CD4-positive, alpha-beta T cell (primary cell): Measurements from ENCODE around the gene ARHGEF25. TPM values are rescaled to one million over a fixed set of nuclear protein-coding genes. Genes with fewer than 3 reads are reported as not detected.
A peak's percentile ranks its signal among the peaks of the same experiment; 100 is the strongest.
"Not testable (repeated sequence)": the region's sequence is repeated elsewhere in the genome, so short reads cannot be mapped to it uniquely, and the experiment has no call there.

Experiments used
- ATAC-seq: fragments of 200-7000 bp; cut with Tn5 transposase; one replicate; pipeline ENCODE4 v1.10.0; 2022; ENCODE audit warnings: mild to moderate bottlenecking; ENCODE audit not compliant: poor library complexity
- CTCF ChIA-PET: fragments of 350-600 bp; sonication (Branson Sonifier 250); formaldehyde crosslinking; loops from one replicate; lab custom pipeline; 2021; ENCODE audit warnings: antibody characterized with exemption, inconsistent platforms; lab: Charles Lee
- POLR2A ChIA-PET: fragments of 350-600 bp; sonication (Branson Sonifier 250); formaldehyde crosslinking; loops from one replicate; lab custom pipeline; 2021; ENCODE audit warnings: antibody characterized with exemption, inconsistent platforms; lab: Charles Lee
- DNase-seq, 14 experiments: peaks; one replicate each; pipeline ENCODE4 v3.0.0-alpha.2; 2013 to 2020; ENCODE audit warnings: mixed read lengths in 2 of 14
- H3K27ac ChIP-seq, 2 donors: one replicate each; pipeline versions ENCODE4 v1.5.1 to v1.7.0; 2013; ENCODE audit warnings: low read length in 2 of 2, low read depth in 1 of 2, mild to moderate bottlenecking in 1 of 2
- H3K27me3 ChIP-seq, 2 experiments: 1 replicate in 1 of 2; 2 replicates in 1 of 2; pipeline versions ENCODE4 v1.6.1 to v1.7.0; 2013; ENCODE audit warnings: low read length in 2 of 2, control low read depth in 1 of 2, mild to moderate bottlenecking in 1 of 2, moderate library complexity in 1 of 2; ENCODE audit not compliant: insufficient read depth in 2 of 2, control insufficient read depth in 1 of 2
- H3K36me3 ChIP-seq: one replicate; pipeline ENCODE4 v1.6.1; 2013; ENCODE audit warnings: low read length, control low read depth; ENCODE audit not compliant: insufficient read depth
- H3K4me1 ChIP-seq: one replicate; pipeline ENCODE4 v1.6.1; 2013; ENCODE audit warnings: low read length, control low read depth; ENCODE audit not compliant: insufficient read depth
- H3K4me3 ChIP-seq: one replicate; pipeline ENCODE4 v1.5.1; 2013; ENCODE audit warnings: mild to moderate bottlenecking, low read length, moderate library complexity
- H3K9me3 ChIP-seq, 2 experiments: 1 replicate in 1 of 2; 2 replicates in 1 of 2; pipeline versions ENCODE4 v1.6.1 to v1.7.0; 2013; ENCODE audit warnings: low read length in 2 of 2, mild to moderate bottlenecking in 2 of 2, control low read depth in 1 of 2, moderate library complexity in 1 of 2; ENCODE audit not compliant: control insufficient read depth in 1 of 2, insufficient read depth in 1 of 2
- H3K27ac Mint-ChIP-seq: one replicate; pipeline ENCODE4 v1.8.0; 2020; ENCODE audit warnings: mixed read lengths
- H3K27me3 Mint-ChIP-seq: one replicate; pipeline ENCODE4 v1.8.0; 2021; ENCODE audit warnings: mixed read lengths
- H3K36me3 Mint-ChIP-seq: one replicate; pipeline ENCODE4 v1.8.0; 2021; ENCODE audit warnings: low read depth, mixed read lengths
- H3K4me1 Mint-ChIP-seq: one replicate; pipeline ENCODE4 v1.8.0; 2021; ENCODE audit warnings: low read depth, mixed read lengths
- H3K4me3 Mint-ChIP-seq: one replicate; pipeline ENCODE4 v1.8.0; 2020; ENCODE audit warnings: mild to moderate bottlenecking, mixed read lengths
- H3K9me3 Mint-ChIP-seq: one replicate; pipeline ENCODE4 v1.8.0; 2020; ENCODE audit warnings: mixed read lengths
- CTCF ChIP-seq: fragments of 200-600 bp; IDR thresholded peaks from one replicate; pipeline ENCODE4 v1.8.0; 2022; ENCODE audit warnings: antibody characterized with exemption, mild to moderate bottlenecking
- intact Hi-C, 2 experiments: fragments of 100-400 bp; cut with DNase I in 1 of 2; cut with micrococcal nuclease in 1 of 2; formaldehyde crosslinking; loops; one replicate each; pipeline versions ENCODE4 v1.15.1 to v1.9.0; 2023 to 2025; cut with DNase I, micrococcal nuclease
- total RNA-seq, 174 experiments: library from RNA in 2 of 174; stranded (reverse) in 2 of 174; gene quantifications; one replicate each; pipeline ENCODE4 v1.2.3 and lab custom pipeline; 2021 to 2026

ARHGEF25 gene
- total RNA-seq, 2 experiments from 2014 or later = 0.25 to 0.27 TPM

GRCh38 chr12:57632073-57632957 lies 21.1 kb downstream of the ARHGEF25 start:
- Mint-ChIP-seq H3K27me3 (peaks cover 66% of the 10 kb centered on the region), H3K9me3 (no peaks in the 10 kb centered on the region), H3K36me3 (no peaks in the 10 kb centered on the region), H3K4me3 (peak overlapping the region; percentile 36), H3K27ac (no peak overlapping the region), H3K4me1 (peaks cover 19% of the 10 kb centered on the region)
- ChIA-PET CTCF (interaction anchor here (0.6 to 4.9 kb wide), 10 partner anchors 11 to 177 kb away, joined by 3 to 34 read pairs (median 3); partner anchors contain the start of genes INHBE and OS9), POLR2A (interaction anchor here (0.5 to 1.8 kb wide), 6 partner anchors 42 to 173 kb away, joined by 3 to 6 read pairs (median 4); partner anchors contain the start of genes ARHGAP9, GLI1, OS9 and PIP4K2C)
- peaks cover 28% of the 10 kb centered on the region for H3K4me1 ChIP-seq
- H3K36me3 ChIP-seq = no peaks in the 10 kb centered on the region
- intact Hi-C loops = loop anchor here in 1 of 2 experiments (2.0 to 5.0 kb wide), 2 partner anchors 50 to 60 kb away; partner anchors contain the start of gene OS9
- peaks cover 59 to 64% of the 10 kb centered on the region in 2 experiments for H3K27me3 ChIP-seq
- peak in 3 of 14 experiments; percentile 18 to 62 (median 57) for DNase-seq
- H3K27ac ChIP-seq = no peak overlapping the region
- peak overlapping the region; percentile 56 for H3K4me3 ChIP-seq
- peak; percentile 15 for ATAC-seq
- H3K9me3 ChIP-seq = peaks cover 0 to 6% of the 10 kb centered on the region in 2 experiments
- TF ChIP-seq CTCF = no peak

GRCh38 chr12:57632958-57633840 lies 22.0 kb downstream of the ARHGEF25 start, which contains the start of gene B4GALNT1:
B4GALNT1 (minus strand) TSS chr12:57633201; CDS start chr12:57632132, 1,069 bp downstream.
- H3K9me3 Mint-ChIP-seq = no peaks in the 10 kb centered on the region

GRCh38 chr12:57636731-57637130 lies 25.5 kb downstream of the ARHGEF25 start:
- POLR2A ChIA-PET = not testable (repeated sequence)

More at GRCh38 chr12:57632958-57633840, 22.0 kb downstream of the ARHGEF25 start, which contains the start of gene B4GALNT1:
- Histone ChIP-seq H3K4me1 (peaks cover 20% of the 10 kb centered on the region), H3K36me3 (no peaks in the 10 kb centered on the region), H3K9me3 (no peaks in the 10 kb centered on the region), H3K27ac (no peak within 1 kb of the TSS), H3K27me3 (peaks cover 50 to 58% of the 10 kb centered on the region in 2 experiments), H3K4me3 (peak within 1 kb of the TSS; percentile 56)
- Mint-ChIP-seq H3K4me1 (peaks cover 15% of the 10 kb centered on the region), H3K27me3 (peaks cover 67% of the 10 kb centered on the region), H3K4me3 (peak within 1 kb of the TSS; percentile 72), H3K27ac (no peak within 1 kb of the TSS), H3K36me3 (no peaks in the 10 kb centered on the region)
- intact Hi-C loops = loop anchor here (1.0 to 5.0 kb wide), 4 partner anchors 50 to 109 kb away; partner anchors contain the start of gene OS9 (in 1 of the 2)
- ChIA-PET CTCF (interaction anchor here (0.6 to 4.9 kb wide), 11 partner anchors 10 to 394 kb away, joined by 3 to 34 read pairs (median 3); partner anchors contain the start of genes INHBE and OS9), POLR2A (interaction anchor here (0.5 to 1.8 kb wide), 6 partner anchors 42 to 174 kb away, joined by 3 to 6 read pairs (median 4); partner anchors contain the start of genes ARHGAP9, GLI1, OS9 and PIP4K2C)
- DNase-seq (peak; percentile 33 to 84 (median 56)), ATAC-seq (peak; percentile 93)
- TF ChIP-seq CTCF = peak; percentile 89

More at GRCh38 chr12:57636731-57637130, 25.5 kb downstream of the ARHGEF25 start:
- H3K27ac ChIP-seq, intact Hi-C loops, H3K36me3 ChIP-seq, H3K36me3 Mint-ChIP-seq, DNase-seq, H3K4me3 ChIP-seq, H3K4me3 Mint-ChIP-seq, H3K9me3 ChIP-seq, H3K27ac Mint-ChIP-seq, ATAC-seq, H3K9me3 Mint-ChIP-seq: not testable (repeated sequence)
- Mint-ChIP-seq H3K4me1 (peaks cover 11% of the 10 kb centered on the region), H3K27me3 (peaks cover 58% of the 10 kb centered on the region)
- CTCF ChIA-PET = interaction anchor here (0.9 kb wide), 1 partner anchor 53 kb away, joined by 3 read pairs; no protein-coding TSS in a partner anchor
- Histone ChIP-seq H3K4me1 (peaks cover 18% of the 10 kb centered on the region), H3K27me3 (peaks cover 28 to 32% of the 10 kb centered on the region in 2 experiments)
